ENCODE data around the gene TNRC6C.

Gene TNRC6C

GRCh38 chr17:77924757-77925336 is 33.7 kb upstream of the TNRC6C start:
- Histone ChIP-seq H3K9me3 (no peaks in the 10 kb centered on the region), H3K4me3 (ENCODE audit: low read depth, low read length) (no peak overlapping the region), H3K36me3 (no peaks in the 10 kb centered on the region), H3K4me1 (no peaks in the 10 kb centered on the region), H3K27me3 (no peaks in the 10 kb centered on the region)
- DNase-seq = no peak
- TF ChIP-seq, protein P1, sequence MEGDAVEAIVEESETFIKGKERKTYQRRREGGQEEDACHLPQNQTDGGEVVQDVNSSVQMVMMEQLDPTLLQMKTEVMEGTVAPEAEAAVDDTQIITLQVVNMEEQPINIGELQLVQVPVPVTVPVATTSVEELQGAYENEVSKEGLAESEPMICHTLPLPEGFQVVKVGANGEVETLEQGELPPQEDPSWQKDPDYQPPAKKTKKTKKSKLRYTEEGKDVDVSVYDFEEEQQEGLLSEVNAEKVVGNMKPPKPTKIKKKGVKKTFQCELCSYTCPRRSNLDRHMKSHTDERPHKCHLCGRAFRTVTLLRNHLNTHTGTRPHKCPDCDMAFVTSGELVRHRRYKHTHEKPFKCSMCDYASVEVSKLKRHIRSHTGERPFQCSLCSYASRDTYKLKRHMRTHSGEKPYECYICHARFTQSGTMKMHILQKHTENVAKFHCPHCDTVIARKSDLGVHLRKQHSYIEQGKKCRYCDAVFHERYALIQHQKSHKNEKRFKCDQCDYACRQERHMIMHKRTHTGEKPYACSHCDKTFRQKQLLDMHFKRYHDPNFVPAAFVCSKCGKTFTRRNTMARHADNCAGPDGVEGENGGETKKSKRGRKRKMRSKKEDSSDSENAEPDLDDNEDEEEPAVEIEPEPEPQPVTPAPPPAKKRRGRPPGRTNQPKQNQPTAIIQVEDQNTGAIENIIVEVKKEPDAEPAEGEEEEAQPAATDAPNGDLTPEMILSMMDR (IDR thresholded peaks at IDR 0.05; ENCODE audit: low read depth, low read length) = no peak

DNA sequence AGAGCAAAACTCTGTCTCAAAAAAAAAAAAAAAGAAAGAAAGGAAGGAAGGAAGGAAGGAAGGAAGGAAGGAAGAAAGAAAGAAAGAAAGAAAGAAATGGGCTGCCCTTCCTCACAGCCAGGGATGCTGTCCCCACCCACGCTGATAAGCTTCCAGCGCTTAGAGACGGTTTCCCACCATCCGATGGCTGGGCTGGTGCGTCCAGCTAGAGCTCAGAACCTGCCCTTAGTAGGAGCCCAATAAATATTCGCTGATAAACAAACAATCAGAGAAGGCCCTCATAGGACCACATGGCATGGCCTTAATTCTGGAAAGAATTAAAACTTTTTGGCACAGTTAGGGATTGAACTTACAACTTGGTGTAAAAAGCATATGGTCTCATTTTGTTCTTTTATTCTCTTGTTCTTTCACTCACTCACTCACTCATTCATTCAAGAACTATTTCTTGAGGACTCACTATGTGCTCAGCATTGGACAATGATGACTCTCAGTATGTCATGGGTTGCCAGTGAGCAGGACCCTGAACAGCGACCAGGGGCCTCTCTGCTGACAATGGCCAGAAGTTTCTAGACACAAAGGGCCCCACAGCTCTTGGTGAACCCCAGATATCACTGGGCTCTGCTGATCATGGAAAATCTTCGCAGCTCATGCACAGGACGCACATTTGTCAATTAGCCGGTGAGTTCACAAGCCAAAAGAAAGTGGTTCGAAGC is 32.5 kb upstream of the TNRC6C start:
- DNase-seq = no peak
- Histone ChIP-seq H3K4me3 (ENCODE audit: low read depth, low read length) (no peak overlapping the region), H3K27me3 (no peaks in the 10 kb centered on the region), H3K36me3 (no peaks in the 10 kb centered on the region), H3K4me1 (no peaks in the 10 kb centered on the region), H3K9me3 (no peaks in the 10 kb centered on the region)
- TF ChIP-seq, protein P1 (IDR thresholded peaks at IDR 0.05; ENCODE audit: low read depth, low read length) = no peak

DNA sequence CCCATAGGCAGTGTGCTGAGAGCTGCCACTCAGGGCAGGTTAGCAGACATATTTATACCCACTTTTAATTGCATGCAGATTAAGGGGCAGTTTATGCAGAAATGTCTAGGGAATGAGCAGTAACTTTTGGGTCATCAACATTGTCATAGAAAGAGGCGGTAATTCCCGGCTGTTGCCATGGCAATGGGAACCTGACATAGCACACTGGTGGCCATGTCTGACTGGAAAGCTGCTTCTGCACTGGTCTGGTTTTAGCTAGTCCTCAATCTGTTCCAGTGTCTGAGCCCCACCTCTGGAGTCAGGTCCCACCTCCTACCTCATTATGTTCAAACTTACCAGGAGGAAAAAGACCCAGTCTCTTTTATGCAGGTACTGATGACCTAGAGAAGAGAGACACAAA is 31.5 kb upstream of the TNRC6C start:
- Histone ChIP-seq H3K27me3 (no peaks in the 10 kb centered on the region), H3K4me3 (ENCODE audit: low read depth, low read length) (no peak overlapping the region), H3K4me1 (no peaks in the 10 kb centered on the region), H3K36me3 (no peaks in the 10 kb centered on the region), H3K9me3 (no peaks in the 10 kb centered on the region)
- TF ChIP-seq, protein P1 (IDR thresholded peaks at IDR 0.05; ENCODE audit: low read depth, low read length) = no peak
- DNase-seq = no peak

- H3K27me3 ChIP-seq = no peaks in the 10 kb centered on the region
- TF ChIP-seq, protein P1 (IDR thresholded peaks at IDR 0.05; ENCODE audit: low read depth, low read length) = no peak
- no peaks in the 10 kb centered on the region for H3K4me1 ChIP-seq
Observed at GRCh38 chr17:77927777-77928518, 30.6 kb upstream of the TNRC6C start.

DNA sequence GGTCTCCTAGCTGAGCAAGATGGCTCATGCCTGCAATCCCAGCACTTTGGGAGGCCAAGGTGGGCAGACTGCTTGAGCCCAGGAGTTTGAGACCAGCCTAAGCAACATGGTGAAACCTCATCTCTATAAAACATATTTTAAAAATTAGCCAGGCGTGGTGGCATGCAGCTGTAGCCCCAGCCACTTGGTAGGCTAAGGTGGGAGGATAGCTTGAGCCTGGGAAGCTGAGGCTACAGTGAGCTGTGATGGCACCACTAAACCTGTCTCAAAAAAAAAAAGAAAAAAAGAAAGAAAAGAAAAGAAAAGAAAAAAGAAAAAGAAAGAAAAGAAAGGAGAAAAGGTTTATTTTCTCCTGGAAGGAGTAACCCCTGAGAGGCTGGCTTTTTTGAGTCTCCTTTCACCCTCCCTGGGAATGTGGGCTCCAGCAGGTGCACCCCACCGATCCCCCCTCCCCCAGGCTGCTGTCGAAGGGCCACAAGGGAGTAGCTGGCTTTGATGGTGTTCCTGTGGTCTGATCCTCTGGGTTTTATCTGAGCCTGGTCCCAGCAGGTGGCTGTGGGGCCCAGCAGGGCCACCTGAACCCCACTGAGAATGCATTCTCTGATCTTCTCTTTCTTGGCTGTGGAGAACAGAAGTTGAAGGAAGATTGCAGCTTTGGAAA is 29.9 kb upstream of the TNRC6C start:
- Histone ChIP-seq H3K27me3 (no peaks in the 10 kb centered on the region), H3K4me3 (ENCODE audit: low read depth, low read length) (no peak overlapping the region), H3K36me3 (no peaks in the 10 kb centered on the region), H3K9me3 (no peaks in the 10 kb centered on the region), H3K4me1 (no peaks in the 10 kb centered on the region)
- TF ChIP-seq, protein P1 (IDR thresholded peaks at IDR 0.05; ENCODE audit: low read depth, low read length) = no peak
- DNase-seq = no peak

More at GRCh38 chr17:77927777-77928518, 30.6 kb upstream of the TNRC6C start:
- H3K36me3 ChIP-seq = no peaks in the 10 kb centered on the region
- H3K9me3 ChIP-seq = no peaks in the 10 kb centered on the region
- DNase-seq = no peak
- H3K4me3 ChIP-seq (ENCODE audit: low read depth, low read length) = no peak overlapping the region
